ENCODE measurements around the gene PRPH. TPM values are rescaled to one million over a fixed set of nuclear protein-coding genes. Genes with fewer than 3 reads are reported as not detected.

Gene PRPH
- total RNA-seq, 1 donor from 2014 or later: not detected

DNA sequence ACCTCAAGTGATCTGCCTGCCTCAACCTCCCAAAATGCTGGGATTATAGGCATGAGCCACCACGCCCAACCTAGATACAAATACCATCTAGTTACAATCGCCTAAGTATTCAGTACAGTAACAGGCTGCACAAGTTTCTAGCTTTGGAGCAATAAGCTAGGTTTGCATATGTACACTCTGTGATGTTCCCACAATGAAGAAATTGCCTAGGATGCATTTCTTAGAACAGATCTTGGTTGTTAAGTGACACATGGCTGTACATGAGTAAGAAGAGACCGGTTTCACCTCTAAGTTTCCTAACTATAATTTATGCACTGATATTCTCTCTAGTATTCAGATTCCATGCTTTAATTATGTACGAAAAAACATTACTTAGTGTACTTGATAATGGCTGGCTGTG is 35.5 kb upstream of the PRPH start:
- TF ChIP-seq, protein P1, sequence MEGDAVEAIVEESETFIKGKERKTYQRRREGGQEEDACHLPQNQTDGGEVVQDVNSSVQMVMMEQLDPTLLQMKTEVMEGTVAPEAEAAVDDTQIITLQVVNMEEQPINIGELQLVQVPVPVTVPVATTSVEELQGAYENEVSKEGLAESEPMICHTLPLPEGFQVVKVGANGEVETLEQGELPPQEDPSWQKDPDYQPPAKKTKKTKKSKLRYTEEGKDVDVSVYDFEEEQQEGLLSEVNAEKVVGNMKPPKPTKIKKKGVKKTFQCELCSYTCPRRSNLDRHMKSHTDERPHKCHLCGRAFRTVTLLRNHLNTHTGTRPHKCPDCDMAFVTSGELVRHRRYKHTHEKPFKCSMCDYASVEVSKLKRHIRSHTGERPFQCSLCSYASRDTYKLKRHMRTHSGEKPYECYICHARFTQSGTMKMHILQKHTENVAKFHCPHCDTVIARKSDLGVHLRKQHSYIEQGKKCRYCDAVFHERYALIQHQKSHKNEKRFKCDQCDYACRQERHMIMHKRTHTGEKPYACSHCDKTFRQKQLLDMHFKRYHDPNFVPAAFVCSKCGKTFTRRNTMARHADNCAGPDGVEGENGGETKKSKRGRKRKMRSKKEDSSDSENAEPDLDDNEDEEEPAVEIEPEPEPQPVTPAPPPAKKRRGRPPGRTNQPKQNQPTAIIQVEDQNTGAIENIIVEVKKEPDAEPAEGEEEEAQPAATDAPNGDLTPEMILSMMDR (IDR thresholded peaks at IDR 0.05; ENCODE audit: borderline replicate concordance): no peak
- H3K36me3 ChIP-seq: no peaks in the 10 kb centered on the region

GRCh38 chr12:49260166-49260565 is 34.8 kb upstream of the PRPH start:
- TF ChIP-seq, protein P1 (IDR thresholded peaks at IDR 0.05; ENCODE audit: borderline replicate concordance): no peak
- no peak overlapping the region for H3K4me3 ChIP-seq
- intact Hi-C loops (cut with micrococcal nuclease): no loop called here
- H3K4me1 ChIP-seq: peaks cover 23% of the 10 kb centered on the region
- peak overlapping the region; percentile 31 for H3K27ac ChIP-seq (replicated peaks)
- no peaks in the 10 kb centered on the region for H3K27me3 ChIP-seq (ENCODE audit: low read depth)
- no peak for DNase-seq
- H3K9me3 ChIP-seq (replicated peaks): no peaks in the 10 kb centered on the region
- no peaks in the 10 kb centered on the region for H3K36me3 ChIP-seq

More for the DNA sequence above, 35.5 kb upstream of the PRPH start:
- Histone ChIP-seq H3K27me3 (ENCODE audit: low read depth) (no peaks in the 10 kb centered on the region), H3K4me1 (peaks cover 20% of the 10 kb centered on the region), H3K27ac (replicated peaks) (peak overlapping the region; percentile 31), H3K9me3 (replicated peaks) (no peaks in the 10 kb centered on the region), H3K4me3 (no peak overlapping the region)
- no peak for DNase-seq
- intact Hi-C loops (cut with micrococcal nuclease): no loop called here

DNA sequence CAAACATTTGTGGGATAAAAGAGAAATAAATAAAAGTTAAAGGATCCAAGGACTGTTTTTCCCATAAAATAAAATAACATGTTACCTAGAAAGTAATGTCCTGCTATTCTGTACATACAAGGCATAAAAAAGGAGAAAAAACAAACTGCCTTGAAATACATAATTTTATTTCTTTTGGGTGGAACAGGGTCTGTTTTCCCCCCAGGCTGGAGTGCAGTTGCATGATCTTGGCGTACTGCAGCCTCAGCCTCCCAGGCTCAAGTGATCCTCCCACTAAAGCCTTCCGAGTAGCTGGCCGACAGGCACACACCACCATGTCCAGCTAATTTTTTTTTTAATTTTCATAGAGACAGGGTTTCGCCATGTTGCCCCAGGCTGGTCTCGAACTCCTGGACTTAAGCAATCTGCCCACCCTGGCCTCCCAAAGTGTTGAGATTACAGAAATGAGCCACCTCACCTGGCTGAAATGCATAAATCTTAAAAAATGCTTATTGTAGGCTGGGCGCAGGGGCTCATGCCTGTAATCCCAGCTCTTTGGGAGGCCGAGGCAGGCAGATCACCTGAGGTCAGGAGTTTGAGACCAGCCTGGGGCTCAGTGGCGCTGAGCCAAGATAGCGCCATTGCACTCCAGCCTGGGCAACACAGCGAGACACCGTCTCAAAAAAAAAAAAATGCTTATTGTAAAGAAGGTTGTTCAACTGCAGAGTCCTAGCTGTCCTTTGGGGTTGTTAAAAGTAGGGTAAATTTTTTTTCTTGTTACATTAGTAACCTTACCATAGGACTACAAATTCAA is 34.2 kb upstream of the PRPH start:
- TF ChIP-seq, protein P1 (IDR thresholded peaks at IDR 0.05; ENCODE audit: borderline replicate concordance): no peak

GRCh38 chr12:49261721-49262120 is 33.2 kb upstream of the PRPH start:
- TF ChIP-seq, protein P1 (IDR thresholded peaks at IDR 0.05; ENCODE audit: borderline replicate concordance): no peak
- Histone ChIP-seq H3K4me3 (no peak overlapping the region), H3K27ac (replicated peaks) (no peak overlapping the region), H3K27me3 (ENCODE audit: low read depth) (no peaks in the 10 kb centered on the region), H3K36me3 (no peaks in the 10 kb centered on the region), H3K9me3 (replicated peaks) (no peaks in the 10 kb centered on the region), H3K4me1 (peaks cover 39% of the 10 kb centered on the region)
- intact Hi-C loops (cut with micrococcal nuclease): no loop called here
- DNase-seq: no peak

More for the DNA sequence above, 34.2 kb upstream of the PRPH start:
- DNase-seq: no peak
- intact Hi-C loops (cut with micrococcal nuclease): no loop called here
- no peaks in the 10 kb centered on the region for H3K9me3 ChIP-seq (replicated peaks)
- H3K27ac ChIP-seq (replicated peaks): peak overlapping the region; percentile 31
- no peaks in the 10 kb centered on the region for H3K27me3 ChIP-seq (ENCODE audit: low read depth)
- no peaks in the 10 kb centered on the region for H3K36me3 ChIP-seq
- H3K4me1 ChIP-seq: peaks cover 29% of the 10 kb centered on the region
- no peak overlapping the region for H3K4me3 ChIP-seq

GRCh38 chr12:49263400-49263763 is 31.6 kb upstream of the PRPH start:
- DNase-seq: no peak
- TF ChIP-seq, protein P1 (IDR thresholded peaks at IDR 0.05; ENCODE audit: borderline replicate concordance): no peak
- H3K27ac ChIP-seq (replicated peaks): peak overlapping the region; percentile 90
- peaks cover 56% of the 10 kb centered on the region for H3K4me1 ChIP-seq
- H3K4me3 ChIP-seq: peak overlapping the region; percentile 73
- H3K36me3 ChIP-seq: no peaks in the 10 kb centered on the region
- H3K27me3 ChIP-seq (ENCODE audit: low read depth): no peaks in the 10 kb centered on the region
- H3K9me3 ChIP-seq (replicated peaks): no peaks in the 10 kb centered on the region
- intact Hi-C loops (cut with micrococcal nuclease): no loop called here
